WTC11 (cell line): ENCODE measurements around the gene CAMKMT. TPM values are rescaled to one million over a fixed set of nuclear protein-coding genes. Genes with fewer than 3 reads are reported as not detected.

Experiments
- ATAC-seq: fragments of 200-7000 bp; cut with Tn5 transposase; 2 replicates; pipeline ENCODE4 v1.10.0; 2021; ENCODE audit warnings: mild to moderate bottlenecking, moderate library complexity
- CTCF ChIA-PET: fragments of 300-600 bp; sonication (Branson Sonifier 250); formaldehyde crosslinking; loops from one replicate; lab custom pipeline; 2021; ENCODE audit warnings: antibody characterized with exemption; lab: Charles Lee
- POLR2A ChIA-PET: fragments of 350-600 bp; sonication (Branson Sonifier 250); formaldehyde crosslinking; loops from one replicate; lab custom pipeline; 2021; ENCODE audit warnings: antibody characterized with exemption; lab: Charles Lee
- DNase-seq: peaks from one replicate; pipeline ENCODE4 v3.0.0; 2021; ENCODE audit warnings: low spot score
- H3K27ac Mint-ChIP-seq: 2 replicates; pipeline ENCODE4 v1.8.0; 2021; ENCODE audit warnings: mixed read lengths
- H3K27me3 Mint-ChIP-seq: 2 replicates; pipeline ENCODE4 v1.8.0; 2021; ENCODE audit warnings: low read depth, mild to moderate bottlenecking, moderate library complexity, mixed read lengths
- H3K36me3 Mint-ChIP-seq: 2 replicates; pipeline ENCODE4 v1.8.0; 2021; ENCODE audit warnings: mixed read lengths
- H3K4me1 Mint-ChIP-seq: 2 replicates; pipeline ENCODE4 v1.8.0; 2022; ENCODE audit warnings: mixed read lengths
- H3K4me3 Mint-ChIP-seq: 2 replicates; pipeline ENCODE4 v1.8.0; 2021; ENCODE audit warnings: mild to moderate bottlenecking, moderate library complexity, mixed read lengths
- H3K9me3 Mint-ChIP-seq: 2 replicates; pipeline ENCODE4 v1.8.0; 2021; ENCODE audit warnings: mixed read lengths
- ELF4 ChIP-seq: sonication (generic); formaldehyde crosslinking; IDR thresholded peaks from 2 replicates; pipeline ENCODE4 v1.8.1; 2022; ENCODE audit warnings: low read depth, mild to moderate bottlenecking, moderate library complexity, missing genetic modification reagents
- EMX1 ChIP-seq: fragments of 250-450 bp; sonication (Bioruptor Pico); IDR thresholded peaks from 2 replicates; pipeline ENCODE4 v1.8.0; 2021; ENCODE audit warnings: mild to moderate bottlenecking
- NFE2L1 ChIP-seq: sonication (generic); formaldehyde crosslinking; IDR thresholded peaks from 2 replicates; pipeline ENCODE4 v1.8.1; 2023; ENCODE audit warnings: missing genetic modification reagents
- OVOL2 ChIP-seq: fragments of 250-450 bp; sonication (Bioruptor Pico); IDR thresholded peaks from 2 replicates; pipeline ENCODE4 v1.9.0; 2021; ENCODE audit warnings: mild to moderate bottlenecking, borderline replicate concordance
- ZNF219 ChIP-seq: sonication (generic); formaldehyde crosslinking; IDR thresholded peaks from 2 replicates; pipeline ENCODE4 v1.8.0; 2023; ENCODE audit warnings: missing genetic modification reagents, mild to moderate bottlenecking, borderline replicate concordance
- total RNA-seq: library from RNA; stranded (reverse); gene quantifications from 3 replicates; pipeline ENCODE4 v1.2.3, GENCODE V29; 2021
- TF ChIP-seq, protein P1 (sequence below): sonication (generic); formaldehyde crosslinking; IDR thresholded peaks from 2 replicates; pipeline ENCODE4 v1.8.1; 2023; ENCODE audit warnings: mild to moderate bottlenecking, missing genetic modification reagents
- TF ChIP-seq, protein P2 (sequence below): sonication (generic); formaldehyde crosslinking; IDR thresholded peaks from 2 replicates; pipeline ENCODE4 v1.8.0; 2022; ENCODE audit warnings: mild to moderate bottlenecking, missing genetic modification reagents
- TF ChIP-seq, protein P3 (sequence below): fragments of 250-450 bp; sonication (Bioruptor Pico); IDR thresholded peaks from 2 replicates; pipeline ENCODE4 v1.8.0; 2021; ENCODE audit warnings: mild to moderate bottlenecking
- TF ChIP-seq, protein P4 (sequence below): sonication (generic); formaldehyde crosslinking; IDR thresholded peaks from 2 replicates; pipeline ENCODE4 v1.8.0; 2023; ENCODE audit warnings: mild to moderate bottlenecking, missing genetic modification reagents

Gene CAMKMT
- total RNA-seq, 1 experiment from 2014 or later, result 20.6 TPM

DNA sequence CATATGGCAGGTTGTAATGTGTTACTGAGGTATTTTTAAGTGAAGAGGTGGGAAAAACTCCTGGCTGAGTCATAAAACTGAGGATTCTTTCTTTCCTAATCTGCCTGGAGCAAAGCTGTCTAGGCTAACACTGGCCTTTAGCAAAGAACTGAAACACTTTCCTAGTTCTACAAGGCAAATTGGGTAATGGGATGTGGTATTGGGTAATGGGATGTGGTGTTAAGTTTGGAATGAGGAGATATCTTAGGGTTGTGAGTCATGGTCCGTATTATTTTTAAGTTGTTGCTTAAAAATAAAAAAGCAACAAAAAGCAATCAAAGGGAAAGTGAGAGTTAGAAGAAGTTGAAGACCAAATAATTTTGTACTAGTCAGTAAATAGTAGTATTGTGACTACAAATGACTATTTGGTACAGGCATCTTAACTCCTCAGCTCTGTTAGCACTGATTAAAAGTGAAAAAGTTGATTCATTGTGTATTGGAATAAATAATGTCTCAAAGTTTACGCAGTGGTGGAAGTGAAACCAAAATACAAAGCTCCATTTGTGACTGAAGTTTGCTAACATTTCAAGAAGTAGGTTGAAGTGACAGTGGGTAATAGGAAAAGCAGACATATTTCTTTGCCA lies 216.8 kb downstream of the CAMKMT start:
- TF ChIP-seq, protein P1, sequence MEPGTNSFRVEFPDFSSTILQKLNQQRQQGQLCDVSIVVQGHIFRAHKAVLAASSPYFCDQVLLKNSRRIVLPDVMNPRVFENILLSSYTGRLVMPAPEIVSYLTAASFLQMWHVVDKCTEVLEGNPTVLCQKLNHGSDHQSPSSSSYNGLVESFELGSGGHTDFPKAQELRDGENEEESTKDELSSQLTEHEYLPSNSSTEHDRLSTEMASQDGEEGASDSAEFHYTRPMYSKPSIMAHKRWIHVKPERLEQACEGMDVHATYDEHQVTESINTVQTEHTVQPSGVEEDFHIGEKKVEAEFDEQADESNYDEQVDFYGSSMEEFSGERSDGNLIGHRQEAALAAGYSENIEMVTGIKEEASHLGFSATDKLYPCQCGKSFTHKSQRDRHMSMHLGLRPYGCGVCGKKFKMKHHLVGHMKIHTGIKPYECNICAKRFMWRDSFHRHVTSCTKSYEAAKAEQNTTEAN (CRISPR knock-in tag), result no peak
- TF ChIP-seq, protein P2, sequence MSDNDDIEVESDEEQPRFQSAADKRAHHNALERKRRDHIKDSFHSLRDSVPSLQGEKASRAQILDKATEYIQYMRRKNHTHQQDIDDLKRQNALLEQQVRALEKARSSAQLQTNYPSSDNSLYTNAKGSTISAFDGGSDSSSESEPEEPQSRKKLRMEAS (CRISPR knock-in tag), result no peak
- no peak for TF ChIP-seq ELF4 (CRISPR knock-in tag)
- H3K27me3 Mint-ChIP-seq, result no peaks in the 10 kb centered on the region
- ChIA-PET POLR2A (no interaction called here), CTCF (interaction anchor here (1.0 kb wide), 1 partner anchor 90 kb away, joined by 3 read pairs; no protein-coding TSS in a partner anchor)
- peaks cover 12% of the 10 kb centered on the region for H3K4me1 Mint-ChIP-seq
- H3K27ac Mint-ChIP-seq, result peak overlapping the region; percentile 51; the same call in 1 of the 2 replicates
- ATAC-seq (no peak), DNase-seq (no peak)
- no peaks in the 10 kb centered on the region for H3K9me3 Mint-ChIP-seq
- H3K4me3 Mint-ChIP-seq, result no peak overlapping the region
- H3K36me3 Mint-ChIP-seq, result no peaks in the 10 kb centered on the region

DNA sequence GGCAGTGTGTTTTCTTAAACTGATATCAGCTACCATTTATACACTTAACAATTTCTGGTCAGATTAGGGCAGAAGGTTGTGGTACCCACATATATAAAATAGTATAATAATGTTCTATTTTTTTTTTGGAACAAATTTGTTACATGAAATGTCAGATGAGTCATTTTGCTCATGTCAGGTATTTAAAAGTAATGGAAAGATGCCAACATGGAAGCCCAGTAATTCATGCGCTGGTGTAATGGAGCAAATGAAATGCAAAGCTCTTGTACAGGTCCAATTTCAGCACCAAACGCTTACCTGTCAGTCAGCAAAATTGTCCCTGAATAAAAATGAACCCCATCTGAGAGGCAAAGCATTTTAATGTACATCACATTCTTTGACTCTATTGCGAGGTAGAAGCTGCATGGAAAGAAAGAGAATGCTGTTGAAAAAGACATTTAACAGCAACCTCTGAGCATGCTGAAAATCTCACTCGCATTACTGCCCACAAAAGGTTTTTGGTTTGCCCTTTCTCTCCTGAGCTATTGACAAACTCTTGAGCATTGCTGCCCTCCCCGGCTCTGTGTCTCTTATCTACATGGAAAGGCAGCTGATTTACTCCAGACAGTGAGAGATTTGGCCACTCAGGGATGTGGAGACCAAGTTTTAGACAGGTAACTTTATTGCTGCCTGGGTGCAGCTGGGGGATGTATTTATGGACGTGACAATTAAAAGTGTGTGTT lies 217.5 kb downstream of the CAMKMT start:
- no peak for ATAC-seq
- Mint-ChIP-seq H3K27me3 (no peaks in the 10 kb centered on the region), H3K9me3 (no peaks in the 10 kb centered on the region), H3K4me3 (no peak overlapping the region), H3K36me3 (no peaks in the 10 kb centered on the region), H3K4me1 (peaks cover 12% of the 10 kb centered on the region), H3K27ac (peak overlapping the region; percentile 4; the same call in 1 of the 2 replicates)
- ChIA-PET POLR2A (no interaction called here), CTCF (interaction anchor here (1.0 to 1.1 kb wide), 2 partner anchors 89 to 99 kb away, joined by 3 to 4 read pairs; no protein-coding TSS in a partner anchor)
- no peak for TF ChIP-seq NFE2L1 (CRISPR knock-in tag)
- TF ChIP-seq, protein P3, sequence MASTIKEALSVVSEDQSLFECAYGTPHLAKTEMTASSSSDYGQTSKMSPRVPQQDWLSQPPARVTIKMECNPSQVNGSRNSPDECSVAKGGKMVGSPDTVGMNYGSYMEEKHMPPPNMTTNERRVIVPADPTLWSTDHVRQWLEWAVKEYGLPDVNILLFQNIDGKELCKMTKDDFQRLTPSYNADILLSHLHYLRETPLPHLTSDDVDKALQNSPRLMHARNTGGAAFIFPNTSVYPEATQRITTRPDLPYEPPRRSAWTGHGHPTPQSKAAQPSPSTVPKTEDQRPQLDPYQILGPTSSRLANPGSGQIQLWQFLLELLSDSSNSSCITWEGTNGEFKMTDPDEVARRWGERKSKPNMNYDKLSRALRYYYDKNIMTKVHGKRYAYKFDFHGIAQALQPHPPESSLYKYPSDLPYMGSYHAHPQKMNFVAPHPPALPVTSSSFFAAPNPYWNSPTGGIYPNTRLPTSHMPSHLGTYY (CRISPR knock-in tag), result no peak
- no peak for DNase-seq

DNA sequence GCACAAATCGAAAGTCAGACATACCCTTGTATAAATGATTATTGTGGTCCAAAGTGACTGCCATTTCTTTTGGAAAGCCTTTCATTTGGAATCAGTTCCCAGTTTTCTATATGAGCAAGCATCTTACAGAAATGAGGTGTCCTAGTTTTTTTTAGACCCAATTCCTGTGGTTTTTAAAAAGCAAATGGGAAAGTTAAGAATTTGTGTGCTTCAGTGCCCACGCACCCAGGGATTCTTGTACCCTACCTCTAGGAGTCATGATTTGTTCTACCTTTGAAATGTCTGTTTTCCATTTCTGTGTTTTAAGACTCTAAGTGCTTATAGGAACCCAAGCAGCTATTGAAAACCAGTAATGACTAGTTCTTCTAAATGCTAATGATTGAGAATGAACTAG lies 218.1 kb downstream of the CAMKMT start:
- no peak for DNase-seq
- Mint-ChIP-seq H3K9me3 (no peaks in the 10 kb centered on the region), H3K4me1 (peaks cover 12% of the 10 kb centered on the region), H3K4me3 (no peak overlapping the region), H3K36me3 (no peaks in the 10 kb centered on the region), H3K27me3 (no peaks in the 10 kb centered on the region), H3K27ac (no peak overlapping the region; the same call in 1 of the 2 replicates)
- CTCF ChIA-PET, result interaction anchor here (1.0 to 1.1 kb wide), 2 partner anchors 89 to 100 kb away, joined by 3 to 4 read pairs; no protein-coding TSS in a partner anchor
- no peak for TF ChIP-seq EMX1 (CRISPR knock-in tag)
- TF ChIP-seq, protein P3 (CRISPR knock-in tag), result no peak
- TF ChIP-seq ZNF219, result no peak
- TF ChIP-seq, protein P4, sequence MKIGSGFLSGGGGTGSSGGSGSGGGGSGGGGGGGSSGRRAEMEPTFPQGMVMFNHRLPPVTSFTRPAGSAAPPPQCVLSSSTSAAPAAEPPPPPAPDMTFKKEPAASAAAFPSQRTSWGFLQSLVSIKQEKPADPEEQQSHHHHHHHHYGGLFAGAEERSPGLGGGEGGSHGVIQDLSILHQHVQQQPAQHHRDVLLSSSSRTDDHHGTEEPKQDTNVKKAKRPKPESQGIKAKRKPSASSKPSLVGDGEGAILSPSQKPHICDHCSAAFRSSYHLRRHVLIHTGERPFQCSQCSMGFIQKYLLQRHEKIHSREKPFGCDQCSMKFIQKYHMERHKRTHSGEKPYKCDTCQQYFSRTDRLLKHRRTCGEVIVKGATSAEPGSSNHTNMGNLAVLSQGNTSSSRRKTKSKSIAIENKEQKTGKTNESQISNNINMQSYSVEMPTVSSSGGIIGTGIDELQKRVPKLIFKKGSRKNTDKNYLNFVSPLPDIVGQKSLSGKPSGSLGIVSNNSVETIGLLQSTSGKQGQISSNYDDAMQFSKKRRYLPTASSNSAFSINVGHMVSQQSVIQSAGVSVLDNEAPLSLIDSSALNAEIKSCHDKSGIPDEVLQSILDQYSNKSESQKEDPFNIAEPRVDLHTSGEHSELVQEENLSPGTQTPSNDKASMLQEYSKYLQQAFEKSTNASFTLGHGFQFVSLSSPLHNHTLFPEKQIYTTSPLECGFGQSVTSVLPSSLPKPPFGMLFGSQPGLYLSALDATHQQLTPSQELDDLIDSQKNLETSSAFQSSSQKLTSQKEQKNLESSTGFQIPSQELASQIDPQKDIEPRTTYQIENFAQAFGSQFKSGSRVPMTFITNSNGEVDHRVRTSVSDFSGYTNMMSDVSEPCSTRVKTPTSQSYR, result no peak
- TF ChIP-seq OVOL2 (CRISPR knock-in tag), result no peak
- POLR2A ChIA-PET, result no interaction called here
- ATAC-seq, result no peak
